ENCODE results near the gene SLC39A1. TPM values are rescaled to one million over a fixed set of nuclear protein-coding genes. Genes with fewer than 3 reads are reported as not detected.
"Not testable (repeated sequence)": the region's sequence is repeated elsewhere in the genome, so short reads cannot be mapped to it uniquely, and the experiment has no call there.

Gene SLC39A1, protein sequence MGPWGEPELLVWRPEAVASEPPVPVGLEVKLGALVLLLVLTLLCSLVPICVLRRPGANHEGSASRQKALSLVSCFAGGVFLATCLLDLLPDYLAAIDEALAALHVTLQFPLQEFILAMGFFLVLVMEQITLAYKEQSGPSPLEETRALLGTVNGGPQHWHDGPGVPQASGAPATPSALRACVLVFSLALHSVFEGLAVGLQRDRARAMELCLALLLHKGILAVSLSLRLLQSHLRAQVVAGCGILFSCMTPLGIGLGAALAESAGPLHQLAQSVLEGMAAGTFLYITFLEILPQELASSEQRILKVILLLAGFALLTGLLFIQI
- total RNA-seq = 1 to 10 TPM; 6.4 to 6.9 TPM
- polyA plus RNA-seq (2013, experiment 1 of 2) = 24.9 TPM
- 22.9 TPM for polyA plus RNA-seq (2013, experiment 2 of 2)
- 0.40 to 3.6 (median 1.6) reads per million in 172 experiments for total RNA-seq

DNA sequence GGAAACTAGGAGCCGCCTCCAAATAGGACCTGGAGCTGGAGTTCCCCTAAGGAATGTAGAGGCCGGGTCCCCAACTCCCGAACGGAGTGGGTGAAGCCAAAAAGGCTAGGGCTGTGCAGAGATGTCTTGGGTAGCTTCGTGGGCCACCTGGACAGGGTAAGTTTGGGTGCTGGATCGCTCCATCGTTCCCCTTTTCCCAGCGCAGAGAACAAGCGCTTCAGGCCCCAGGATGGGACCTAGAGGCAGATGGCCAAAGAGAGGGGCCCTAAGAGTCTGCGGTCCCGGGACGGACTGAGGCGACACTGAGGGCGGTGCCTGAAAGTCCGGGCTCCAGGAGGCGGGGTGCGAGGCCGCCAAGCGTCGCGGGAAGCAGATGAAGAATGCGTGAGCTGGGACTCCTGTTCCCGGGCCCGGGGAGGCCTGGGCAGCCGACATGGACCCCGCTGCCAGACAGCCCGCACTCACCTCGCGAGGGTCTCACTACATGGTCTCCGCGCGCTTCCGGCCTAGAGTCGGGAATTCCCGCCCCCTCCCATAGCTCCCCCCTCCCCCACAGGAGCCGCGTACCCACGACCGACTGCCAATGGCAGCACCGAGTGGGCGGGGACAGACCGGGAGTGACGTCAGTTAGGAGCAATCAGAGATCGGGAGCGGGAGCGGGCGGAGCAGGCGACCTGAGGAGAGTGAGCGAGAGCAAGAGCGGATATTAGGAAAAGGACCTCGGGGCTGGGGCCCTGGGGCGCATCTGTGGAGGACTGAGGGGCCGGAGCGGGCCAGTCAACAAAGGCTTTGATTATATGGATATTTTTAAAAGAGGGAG lies at the start of gene SLC39A1:
Gene SLC39A1, minus strand, starts transcription at position 508 of the 820 bp plus-strand sequence. CDS start 822 bp downstream, outside the sequence.
- TF ChIP-seq, protein P1, sequence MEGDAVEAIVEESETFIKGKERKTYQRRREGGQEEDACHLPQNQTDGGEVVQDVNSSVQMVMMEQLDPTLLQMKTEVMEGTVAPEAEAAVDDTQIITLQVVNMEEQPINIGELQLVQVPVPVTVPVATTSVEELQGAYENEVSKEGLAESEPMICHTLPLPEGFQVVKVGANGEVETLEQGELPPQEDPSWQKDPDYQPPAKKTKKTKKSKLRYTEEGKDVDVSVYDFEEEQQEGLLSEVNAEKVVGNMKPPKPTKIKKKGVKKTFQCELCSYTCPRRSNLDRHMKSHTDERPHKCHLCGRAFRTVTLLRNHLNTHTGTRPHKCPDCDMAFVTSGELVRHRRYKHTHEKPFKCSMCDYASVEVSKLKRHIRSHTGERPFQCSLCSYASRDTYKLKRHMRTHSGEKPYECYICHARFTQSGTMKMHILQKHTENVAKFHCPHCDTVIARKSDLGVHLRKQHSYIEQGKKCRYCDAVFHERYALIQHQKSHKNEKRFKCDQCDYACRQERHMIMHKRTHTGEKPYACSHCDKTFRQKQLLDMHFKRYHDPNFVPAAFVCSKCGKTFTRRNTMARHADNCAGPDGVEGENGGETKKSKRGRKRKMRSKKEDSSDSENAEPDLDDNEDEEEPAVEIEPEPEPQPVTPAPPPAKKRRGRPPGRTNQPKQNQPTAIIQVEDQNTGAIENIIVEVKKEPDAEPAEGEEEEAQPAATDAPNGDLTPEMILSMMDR (IDR thresholded peaks at IDR 0.05) = no peak
- Histone ChIP-seq H3K4me3 (ENCODE audit: low read length) (peak within 1 kb of the TSS; percentile 89), H3K4me1 (ENCODE audit: insufficient read depth, low read length) (peaks cover 64% of the 10 kb centered on the region), H3K27me3 (ENCODE audit: control insufficient read depth in 1 of 2, insufficient read depth in 2 of 2, low read length in 2 of 2) (no peaks in the 10 kb centered on the region), H3K27ac (ENCODE audit: low read depth in 1 of 2, low read length in 2 of 2) (peak within 1 kb of the TSS; percentile 85 to 93), H3K9me3 (ENCODE audit: control insufficient read depth in 1 of 2, insufficient read depth in 1 of 2, low read length in 2 of 2) (no peaks in the 10 kb centered on the region), H3K36me3 (ENCODE audit: insufficient read depth, low read length) (no peaks in the 10 kb centered on the region)
- intact Hi-C loops (cut with DNase I, micrococcal nuclease) = loop anchor here in 1 of 2 experiments (1.0 kb wide), 1 partner anchor 27 kb away; the partner anchor contains the start of gene RPS27
- peak; percentile 47 for ATAC-seq (ENCODE audit: poor library complexity)
- H3K4me1 Mint-ChIP-seq (ENCODE audit: low read depth) = peaks cover 67% of the 10 kb centered on the region
- ChIA-PET POLR2A (interaction anchor here (0.9 to 3.7 kb wide), 11 partner anchors 8 to 418 kb away, joined by 3 to 52 read pairs (median 7); partner anchors contain the start of genes CHTOP, DENND4B, GATAD2B and JTB), CTCF (interaction anchor here (0.6 to 2.6 kb wide), 4 partner anchors 14 to 256 kb away, joined by 3 to 10 read pairs (median 6); partner anchors contain the start of genes DENND4B and JTB)
- H3K9me3 Mint-ChIP-seq = no peaks in the 10 kb centered on the region
- no peaks in the 10 kb centered on the region for H3K27me3 Mint-ChIP-seq
- peaks cover 31% of the 10 kb centered on the region for H3K36me3 Mint-ChIP-seq (ENCODE audit: low read depth)
- peak; percentile 83 to 98 (median 93) for DNase-seq
- peak within 1 kb of the TSS; percentile 92 for H3K27ac Mint-ChIP-seq
- H3K4me3 Mint-ChIP-seq = peak within 1 kb of the TSS; percentile 94

DNA sequence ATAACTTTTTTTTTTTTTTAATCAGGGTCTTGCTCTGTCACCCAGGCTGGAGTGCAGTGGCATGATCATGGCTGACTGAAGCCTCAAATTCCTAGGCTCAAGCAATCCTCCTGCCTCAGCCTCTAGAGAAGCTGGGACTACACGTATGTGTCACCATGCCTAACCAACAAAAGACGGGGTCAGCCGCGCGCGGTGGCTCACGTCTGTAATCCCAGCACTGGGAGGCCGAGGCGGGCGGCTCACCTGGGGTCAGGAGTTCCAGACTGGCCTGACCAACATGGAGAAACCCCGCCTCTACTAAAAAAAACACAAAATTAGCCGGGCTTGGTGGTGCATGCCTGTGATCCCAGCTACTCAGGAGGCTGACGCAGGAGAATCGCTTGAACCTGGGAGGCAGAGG lies 49.2 kb upstream of the SLC39A1 start:
- CTCF ChIA-PET; H3K36me3 Mint-ChIP-seq (ENCODE audit: low read depth); H3K4me3 Mint-ChIP-seq; H3K4me1 ChIP-seq (ENCODE audit: insufficient read depth, low read length); H3K4me3 ChIP-seq (ENCODE audit: low read length); H3K27ac Mint-ChIP-seq; H3K27me3 Mint-ChIP-seq; H3K4me1 Mint-ChIP-seq (ENCODE audit: low read depth); H3K9me3 ChIP-seq (ENCODE audit: control insufficient read depth in 1 of 2, insufficient read depth in 1 of 2, low read length in 2 of 2); DNase-seq; H3K27ac ChIP-seq (ENCODE audit: low read depth in 1 of 2, low read length in 2 of 2); H3K9me3 Mint-ChIP-seq; ATAC-seq (ENCODE audit: poor library complexity); H3K27me3 ChIP-seq (ENCODE audit: control insufficient read depth in 1 of 2, insufficient read depth in 2 of 2, low read length in 2 of 2); POLR2A ChIA-PET; intact Hi-C loops (cut with DNase I, micrococcal nuclease); H3K36me3 ChIP-seq (ENCODE audit: insufficient read depth, low read length): not testable (repeated sequence)

DNA sequence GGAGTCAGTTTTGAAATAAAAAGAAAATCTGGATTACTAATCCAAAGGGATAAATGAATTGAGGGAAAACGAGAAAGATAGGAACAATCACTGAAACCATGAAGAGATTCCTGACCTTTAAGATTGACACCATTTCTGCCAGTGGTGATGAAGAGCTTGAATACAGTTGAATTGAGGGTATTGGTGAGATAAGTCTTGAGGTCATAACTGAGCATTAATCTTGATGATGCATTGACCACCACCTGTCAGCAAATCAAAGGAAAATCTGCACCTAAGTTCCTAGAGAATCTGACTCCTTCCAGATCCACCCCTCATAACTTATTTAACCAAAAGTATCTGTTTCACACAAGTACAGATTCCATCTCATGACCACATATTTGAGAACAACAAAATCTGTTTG lies 48.8 kb upstream of the SLC39A1 start:
- Mint-ChIP-seq H3K4me3 (no peak overlapping the region), H3K4me1 (ENCODE audit: low read depth) (no peaks in the 10 kb centered on the region), H3K36me3 (ENCODE audit: low read depth) (no peaks in the 10 kb centered on the region), H3K27ac (no peak overlapping the region), H3K27me3 (no peaks in the 10 kb centered on the region), H3K9me3 (no peaks in the 10 kb centered on the region)
- Histone ChIP-seq H3K4me1 (ENCODE audit: insufficient read depth, low read length) (no peaks in the 10 kb centered on the region), H3K27me3 (ENCODE audit: control insufficient read depth in 1 of 2, insufficient read depth in 2 of 2, low read length in 2 of 2) (no peaks in the 10 kb centered on the region), H3K4me3 (ENCODE audit: low read length) (no peak overlapping the region), H3K9me3 (ENCODE audit: control insufficient read depth in 1 of 2, insufficient read depth in 1 of 2, low read length in 2 of 2) (no peaks in the 10 kb centered on the region), H3K36me3 (ENCODE audit: insufficient read depth, low read length) (no peaks in the 10 kb centered on the region), H3K27ac (ENCODE audit: low read depth in 1 of 2, low read length in 2 of 2) (no peak overlapping the region)
- TF ChIP-seq, protein P1 (IDR thresholded peaks at IDR 0.05) = no peak
- ATAC-seq (ENCODE audit: poor library complexity) = no peak
- ChIA-PET POLR2A (no interaction called here), CTCF (no interaction called here)
- no peak for DNase-seq
- intact Hi-C loops (cut with DNase I, micrococcal nuclease) = no loop called here
